CD4-positive, CD25-positive, alpha-beta regulatory T cell (primary cell): ENCODE data around the gene CACNA2D3. TPM values are rescaled to one million over a fixed set of nuclear protein-coding genes. Genes with fewer than 3 reads are reported as not detected.

ENCODE experiments used
- ATAC-seq, 2 donors: fragments of 150-1000 bp; cut with Tn5 transposase; one replicate each; pipeline ENCODE4 v1.10.0; 2021; ENCODE audit warnings: low read depth in 2 of 2, moderate number of reproducible peaks in 2 of 2, moderate library complexity in 1 of 2
- DNase-seq, 3 donors: peaks; one replicate each; pipeline versions ENCODE4 v3.0.0 to v3.0.0-alpha.2; 2012 to 2022; ENCODE audit warnings: mixed read lengths in 1 of 3
- H3K27ac ChIP-seq: one replicate; pipeline ENCODE4 v1.7.0; 2013; ENCODE audit warnings: mild to moderate bottlenecking, low read length; ENCODE audit not compliant: insufficient read depth, poor library complexity, severe bottlenecking
- H3K27me3 ChIP-seq: one replicate; pipeline ENCODE4 v1.7.0; 2013; ENCODE audit warnings: low read length; ENCODE audit not compliant: control insufficient read depth, insufficient read depth
- H3K36me3 ChIP-seq: one replicate; pipeline ENCODE4 v1.7.0; 2013; ENCODE audit warnings: mild to moderate bottlenecking, low read length, moderate library complexity; ENCODE audit not compliant: control insufficient read depth, insufficient read depth
- H3K4me1 ChIP-seq: 2 replicates; pipeline ENCODE4 v1.7.0; 2013; ENCODE audit warnings: mild to moderate bottlenecking, low read length; ENCODE audit not compliant: insufficient read depth, control insufficient read depth, poor library complexity, severe bottlenecking
- H3K4me3 ChIP-seq: one replicate; pipeline ENCODE4 v1.7.0; 2013; ENCODE audit warnings: low read depth, mild to moderate bottlenecking, low read length, moderate library complexity
- H3K9me3 ChIP-seq, 2 experiments: 1 replicate in 1 of 2; 2 replicates in 1 of 2; pipeline ENCODE4 v1.7.0; 2013; ENCODE audit warnings: low read length in 2 of 2, mild to moderate bottlenecking in 1 of 2, moderate library complexity in 1 of 2; ENCODE audit not compliant: control insufficient read depth in 2 of 2
- H3K27ac Mint-ChIP-seq, 3 donors: one replicate each; pipeline ENCODE4 v1.8.0; 2020 to 2022; ENCODE audit warnings: mild to moderate bottlenecking in 3 of 3, mixed read lengths in 3 of 3, moderate library complexity in 2 of 3
- H3K27me3 Mint-ChIP-seq: one replicate; pipeline ENCODE4 v1.8.0; 2022; ENCODE audit warnings: mild to moderate bottlenecking, mixed read lengths
- H3K36me3 Mint-ChIP-seq: one replicate; pipeline ENCODE4 v1.8.0; 2020; ENCODE audit warnings: mixed read lengths
- H3K4me1 Mint-ChIP-seq, 4 donors: one replicate each; pipeline ENCODE4 v1.8.0; 2020 to 2022; ENCODE audit warnings: mixed read lengths in 4 of 4, mild to moderate bottlenecking in 1 of 4
- H3K4me3 Mint-ChIP-seq, 4 donors: one replicate each; pipeline ENCODE4 v1.8.0; 2020 to 2022; ENCODE audit warnings: mild to moderate bottlenecking in 4 of 4, mixed read lengths in 4 of 4, moderate library complexity in 3 of 4
- H3K9me3 Mint-ChIP-seq, 7 donors: one replicate each; pipeline ENCODE4 v1.8.0; 2020 to 2022; ENCODE audit warnings: mixed read lengths in 7 of 7, mild to moderate bottlenecking in 3 of 7, moderate library complexity in 2 of 7
- polyA plus RNA-seq, 4 donors: library from polyadenylated mRNA; unstranded; fragments of 300-500 nt; fragmentation: Illumina TruSeq; gene quantifications; one replicate each; pipeline ENCODE4 v1.2.3, GENCODE V29; 2021
- total RNA-seq: library from RNA; stranded (reverse); gene quantifications from one replicate; pipeline ENCODE4 v1.2.3, GENCODE V29; 2022

CACNA2D3 gene
- total and polyA plus RNA-seq, 5 donors from 2014 or later: not detected

- no peaks in the 10 kb centered on the region for H3K4me1 Mint-ChIP-seq
Measured at GRCh38 chr3:54713455-54713854, 591.1 kb downstream of the CACNA2D3 start.

GRCh38 chr3:54714035-54714434, 591.7 kb downstream of the CACNA2D3 start:
- H3K36me3 ChIP-seq: no peaks in the 10 kb centered on the region
- Mint-ChIP-seq H3K9me3 (peaks cover 3 to 11% (median 4%) of the 10 kb centered on the region in 7 donors), H3K36me3 (no peaks in the 10 kb centered on the region), H3K4me3 (no peak overlapping the region), H3K27me3 (peaks cover 4% of the 10 kb centered on the region), H3K4me1 (no peaks in the 10 kb centered on the region), H3K27ac (no peak overlapping the region)
- DNase-seq (no peak), ATAC-seq (no peak)
- H3K4me1 ChIP-seq: no peaks in the 10 kb centered on the region
- no peaks in the 10 kb centered on the region for H3K27me3 ChIP-seq
- H3K4me3 ChIP-seq: no peak overlapping the region
- no peaks in the 10 kb centered on the region for H3K9me3 ChIP-seq
- no peak overlapping the region for H3K27ac ChIP-seq

More at GRCh38 chr3:54713455-54713854, 591.1 kb downstream of the CACNA2D3 start:
- DNase-seq (no peak), ATAC-seq (no peak)
- no peaks in the 10 kb centered on the region for H3K9me3 ChIP-seq
- H3K27me3 ChIP-seq: no peaks in the 10 kb centered on the region
- Mint-ChIP-seq H3K4me3 (no peak overlapping the region), H3K9me3 (peaks cover 3 to 11% (median 4%) of the 10 kb centered on the region in 7 donors), H3K27ac (no peak overlapping the region), H3K27me3 (peaks cover 4% of the 10 kb centered on the region), H3K36me3 (no peaks in the 10 kb centered on the region)
- H3K4me3 ChIP-seq: no peak overlapping the region
- no peaks in the 10 kb centered on the region for H3K4me1 ChIP-seq
- no peaks in the 10 kb centered on the region for H3K36me3 ChIP-seq
- H3K27ac ChIP-seq: no peak overlapping the region

GRCh38 chr3:54717506-54717905, 595.2 kb downstream of the CACNA2D3 start:
- Histone ChIP-seq H3K27ac (no peak overlapping the region), H3K27me3 (no peaks in the 10 kb centered on the region), H3K36me3 (no peaks in the 10 kb centered on the region), H3K4me3 (no peak overlapping the region), H3K4me1 (no peaks in the 10 kb centered on the region), H3K9me3 (no peaks in the 10 kb centered on the region)
- Mint-ChIP-seq H3K27ac (no peak overlapping the region), H3K27me3 (peaks cover 4% of the 10 kb centered on the region), H3K36me3 (no peaks in the 10 kb centered on the region), H3K4me3 (no peak overlapping the region), H3K4me1 (no peaks in the 10 kb centered on the region), H3K9me3 (peaks cover 4 to 12% (median 5%) of the 10 kb centered on the region in 7 donors)
- no peak for DNase-seq
- no peak for ATAC-seq

GRCh38 chr3:54719914-54720313, 597.6 kb downstream of the CACNA2D3 start:
- Mint-ChIP-seq H3K4me1 (no peaks in the 10 kb centered on the region), H3K27ac (no peak overlapping the region), H3K9me3 (peaks cover 2 to 9% (median 5%) of the 10 kb centered on the region in 7 donors)

GRCh38 chr3:54720604-54721003, 598.3 kb downstream of the CACNA2D3 start:
- Mint-ChIP-seq H3K4me3 (no peak overlapping the region), H3K27ac (no peak overlapping the region), H3K27me3 (no peaks in the 10 kb centered on the region), H3K4me1 (no peaks in the 10 kb centered on the region), H3K36me3 (no peaks in the 10 kb centered on the region), H3K9me3 (peaks cover 2 to 9% (median 4%) of the 10 kb centered on the region in 7 donors)
- Histone ChIP-seq H3K9me3 (no peaks in the 10 kb centered on the region), H3K27ac (no peak overlapping the region), H3K4me1 (no peaks in the 10 kb centered on the region), H3K36me3 (no peaks in the 10 kb centered on the region), H3K27me3 (no peaks in the 10 kb centered on the region), H3K4me3 (no peak overlapping the region)
- no peak for ATAC-seq
- no peak for DNase-seq

More at GRCh38 chr3:54719914-54720313, 597.6 kb downstream of the CACNA2D3 start:
- no peaks in the 10 kb centered on the region for H3K4me1 ChIP-seq
- H3K27ac ChIP-seq: no peak overlapping the region
- no peak overlapping the region for H3K4me3 ChIP-seq
- no peaks in the 10 kb centered on the region for H3K27me3 Mint-ChIP-seq
- no peaks in the 10 kb centered on the region for H3K9me3 ChIP-seq
- H3K36me3 ChIP-seq: no peaks in the 10 kb centered on the region
- H3K4me3 Mint-ChIP-seq: no peak overlapping the region
- ATAC-seq (no peak), DNase-seq (no peak)
- no peaks in the 10 kb centered on the region for H3K36me3 Mint-ChIP-seq
- H3K27me3 ChIP-seq: no peaks in the 10 kb centered on the region

- DNase-seq: no peak
- Mint-ChIP-seq H3K36me3 (no peaks in the 10 kb centered on the region), H3K27me3 (no peaks in the 10 kb centered on the region), H3K4me3 (no peak overlapping the region), H3K9me3 (peaks cover 0 to 27% (median 8%) of the 10 kb centered on the region in 7 donors), H3K4me1 (no peaks in the 10 kb centered on the region), H3K27ac (no peak overlapping the region)
- Histone ChIP-seq H3K36me3 (no peaks in the 10 kb centered on the region), H3K4me3 (no peak overlapping the region), H3K4me1 (no peaks in the 10 kb centered on the region), H3K9me3 (no peaks in the 10 kb centered on the region), H3K27ac (no peak overlapping the region), H3K27me3 (no peaks in the 10 kb centered on the region)
- no peak for ATAC-seq
Measured at GRCh38 chr3:54731732-54732445, 609.5 kb downstream of the CACNA2D3 start.

GRCh38 chr3:54733106-54734006, 611.0 kb downstream of the CACNA2D3 start:
- H3K4me1 Mint-ChIP-seq: no peaks in the 10 kb centered on the region
- peaks cover 0 to 14% (median 4%) of the 10 kb centered on the region in 7 donors for H3K9me3 Mint-ChIP-seq
- H3K4me1 ChIP-seq: no peaks in the 10 kb centered on the region
- no peak overlapping the region for H3K27ac ChIP-seq
- no peaks in the 10 kb centered on the region for H3K27me3 Mint-ChIP-seq
- DNase-seq (no peak), ATAC-seq (no peak)
- no peaks in the 10 kb centered on the region for H3K36me3 ChIP-seq
- no peak overlapping the region for H3K4me3 Mint-ChIP-seq
- H3K9me3 ChIP-seq: no peaks in the 10 kb centered on the region
- H3K36me3 Mint-ChIP-seq: no peaks in the 10 kb centered on the region
- no peak overlapping the region for H3K27ac Mint-ChIP-seq
- no peaks in the 10 kb centered on the region for H3K27me3 ChIP-seq
- H3K4me3 ChIP-seq: no peak overlapping the region
